ENCODE data around the gene SLFN14.

SLFN14 gene

DNA sequence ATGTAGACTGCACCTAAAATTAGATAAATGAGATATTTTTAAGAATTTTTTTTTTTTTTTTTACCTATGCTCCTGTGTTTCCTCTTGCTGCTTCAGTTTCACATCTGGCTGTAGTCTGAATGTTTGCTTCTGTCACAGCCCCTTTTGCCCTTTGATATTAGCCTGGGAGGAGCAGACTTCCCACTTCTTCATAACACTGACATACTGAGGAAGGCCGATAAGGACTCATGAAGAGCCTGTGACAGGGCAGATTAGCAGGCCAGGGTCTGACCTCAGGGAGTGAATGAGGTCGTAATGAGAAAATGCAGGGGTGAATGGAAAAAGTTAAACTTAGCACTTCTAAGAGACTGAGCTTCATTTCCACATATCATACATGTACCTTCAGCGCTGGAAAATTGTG lies at the start of gene SLFN14:
Gene SLFN14 (minus strand): TSS at position 117 of the 400 bp plus-strand sequence. CDS start 2,757 bp downstream, outside the sequence.
- Histone ChIP-seq H3K4me2 (ENCODE audit: insufficient read depth, low read length) (no peak within 1 kb of the TSS), H4K20me1 (ENCODE audit: insufficient read depth, low read length) (no peaks in the 10 kb centered on the region), H3K27me3 (ENCODE audit: insufficient read depth, low read length, poor library complexity) (peaks cover 5% of the 10 kb centered on the region), H3K4me1 (ENCODE audit: insufficient read depth, low read length) (no peaks in the 10 kb centered on the region), H3K27ac (ENCODE audit: low read length) (no peak within 1 kb of the TSS), H3K79me2 (ENCODE audit: insufficient read depth, low read length) (no peaks in the 10 kb centered on the region), H3K9me3 (ENCODE audit: insufficient read depth, low read length, severe bottlenecking) (no peaks in the 10 kb centered on the region), H3K4me3 (ENCODE audit: low read depth in 1 of 2, low read length in 2 of 2) (no peak within 1 kb of the TSS), H3K9ac (ENCODE audit: low read depth, low read length) (no peak within 1 kb of the TSS), H3K36me3 (ENCODE audit: insufficient read depth, low read length) (no peaks in the 10 kb centered on the region), H2AFZ (ENCODE audit: low read depth, low read length) (no peak within 1 kb of the TSS)
- DNase-seq (no peak), ATAC-seq (ENCODE audit: insufficient read depth, low read depth) (no peak)
- TF ChIP-seq EZH2 (IDR thresholded peaks at IDR 0.05; ENCODE audit: borderline replicate concordance, low read depth, low read length, severe bottlenecking), result no peak

DNA sequence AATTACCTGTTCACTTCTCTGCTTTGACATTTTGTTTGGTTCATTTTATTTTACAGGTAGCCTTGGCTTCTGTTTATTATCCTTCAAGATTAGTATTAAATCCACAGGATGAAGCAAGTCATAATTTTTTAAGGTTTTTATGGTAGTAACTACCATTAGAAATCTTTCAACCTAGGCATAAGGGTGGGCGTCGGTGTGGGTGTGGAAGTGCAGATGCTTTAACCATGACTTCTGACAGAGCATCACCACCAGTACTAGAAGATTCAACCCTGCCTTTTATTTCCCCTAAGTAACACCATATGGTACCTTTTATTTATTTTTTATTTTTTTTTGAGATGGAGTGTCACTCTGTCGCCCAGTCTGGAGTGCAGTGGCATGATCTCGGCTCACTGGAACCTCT lies 49.2 kb upstream of the SLFN14 start:
- Histone ChIP-seq H4K20me1 (ENCODE audit: insufficient read depth, low read length) (no peaks in the 10 kb centered on the region), H3K79me2 (ENCODE audit: insufficient read depth, low read length) (no peaks in the 10 kb centered on the region), H3K4me2 (ENCODE audit: insufficient read depth, low read length) (no peak overlapping the region), H3K27ac (ENCODE audit: low read length) (no peak overlapping the region), H3K4me1 (ENCODE audit: insufficient read depth, low read length) (no peaks in the 10 kb centered on the region), H3K4me3 (ENCODE audit: low read depth in 1 of 2, low read length in 2 of 2) (no peak overlapping the region), H3K9ac (ENCODE audit: low read depth, low read length) (no peak overlapping the region), H3K9me3 (ENCODE audit: insufficient read depth, low read length, severe bottlenecking) (no peaks in the 10 kb centered on the region), H2AFZ (ENCODE audit: low read depth, low read length) (no peak overlapping the region), H3K36me3 (ENCODE audit: insufficient read depth, low read length) (peaks cover 83% of the 10 kb centered on the region), H3K27me3 (ENCODE audit: insufficient read depth, low read length, poor library complexity) (no peaks in the 10 kb centered on the region)
- ATAC-seq (ENCODE audit: insufficient read depth, low read depth), result no peak
- TF ChIP-seq, protein P1, sequence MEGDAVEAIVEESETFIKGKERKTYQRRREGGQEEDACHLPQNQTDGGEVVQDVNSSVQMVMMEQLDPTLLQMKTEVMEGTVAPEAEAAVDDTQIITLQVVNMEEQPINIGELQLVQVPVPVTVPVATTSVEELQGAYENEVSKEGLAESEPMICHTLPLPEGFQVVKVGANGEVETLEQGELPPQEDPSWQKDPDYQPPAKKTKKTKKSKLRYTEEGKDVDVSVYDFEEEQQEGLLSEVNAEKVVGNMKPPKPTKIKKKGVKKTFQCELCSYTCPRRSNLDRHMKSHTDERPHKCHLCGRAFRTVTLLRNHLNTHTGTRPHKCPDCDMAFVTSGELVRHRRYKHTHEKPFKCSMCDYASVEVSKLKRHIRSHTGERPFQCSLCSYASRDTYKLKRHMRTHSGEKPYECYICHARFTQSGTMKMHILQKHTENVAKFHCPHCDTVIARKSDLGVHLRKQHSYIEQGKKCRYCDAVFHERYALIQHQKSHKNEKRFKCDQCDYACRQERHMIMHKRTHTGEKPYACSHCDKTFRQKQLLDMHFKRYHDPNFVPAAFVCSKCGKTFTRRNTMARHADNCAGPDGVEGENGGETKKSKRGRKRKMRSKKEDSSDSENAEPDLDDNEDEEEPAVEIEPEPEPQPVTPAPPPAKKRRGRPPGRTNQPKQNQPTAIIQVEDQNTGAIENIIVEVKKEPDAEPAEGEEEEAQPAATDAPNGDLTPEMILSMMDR (IDR thresholded peaks at IDR 0.05; ENCODE audit: borderline replicate concordance, extremely low read depth, low read length, poor library complexity, severe bottlenecking), result no peak
- TF ChIP-seq EZH2 (IDR thresholded peaks at IDR 0.05; ENCODE audit: borderline replicate concordance, low read depth, low read length, severe bottlenecking), result no peak
- no peak for DNase-seq

DNA sequence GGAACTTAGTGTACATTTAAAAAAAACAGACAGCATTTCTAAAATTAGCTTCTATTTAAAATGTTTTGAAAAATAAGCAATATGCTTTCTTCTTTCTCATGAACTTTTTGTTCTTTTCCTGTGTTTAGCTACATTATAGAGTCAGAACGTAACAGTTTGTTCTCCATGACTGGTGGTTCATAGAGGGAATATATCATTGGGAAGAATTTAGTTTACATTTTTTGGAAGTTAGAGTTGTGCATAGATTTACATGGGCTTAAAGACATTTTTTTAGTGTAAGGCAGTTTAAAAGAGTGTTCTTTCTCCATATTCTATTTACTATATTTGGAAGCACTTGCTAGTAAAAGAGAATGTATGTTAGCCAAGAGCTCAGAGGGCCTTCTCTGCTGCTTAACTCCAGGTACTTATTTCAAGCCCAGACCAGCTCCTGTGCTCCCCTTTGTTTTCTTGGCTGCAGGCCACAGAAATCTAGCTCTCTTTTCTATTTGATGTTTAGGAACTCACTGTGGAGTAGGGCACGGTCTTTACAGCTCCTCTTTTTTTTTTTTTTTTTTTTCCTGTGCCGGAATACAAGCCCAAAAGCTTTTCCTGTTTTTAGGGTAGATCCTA lies 46.7 kb upstream of the SLFN14 start:
- Histone ChIP-seq H3K9ac (ENCODE audit: low read depth, low read length) (no peak overlapping the region), H2AFZ (ENCODE audit: low read depth, low read length) (no peak overlapping the region), H3K9me3 (ENCODE audit: insufficient read depth, low read length, severe bottlenecking) (no peaks in the 10 kb centered on the region), H3K79me2 (ENCODE audit: insufficient read depth, low read length) (no peaks in the 10 kb centered on the region), H3K4me1 (ENCODE audit: insufficient read depth, low read length) (no peaks in the 10 kb centered on the region), H3K4me2 (ENCODE audit: insufficient read depth, low read length) (no peak overlapping the region), H3K36me3 (ENCODE audit: insufficient read depth, low read length) (peaks cover 74% of the 10 kb centered on the region), H3K27ac (ENCODE audit: low read length) (no peak overlapping the region), H4K20me1 (ENCODE audit: insufficient read depth, low read length) (no peaks in the 10 kb centered on the region), H3K4me3 (ENCODE audit: low read depth in 1 of 2, low read length in 2 of 2) (no peak overlapping the region), H3K27me3 (ENCODE audit: insufficient read depth, low read length, poor library complexity) (no peaks in the 10 kb centered on the region)
- ATAC-seq (ENCODE audit: insufficient read depth, low read depth) (no peak), DNase-seq (no peak)
- no peak for TF ChIP-seq EZH2 (IDR thresholded peaks at IDR 0.05; ENCODE audit: borderline replicate concordance, low read depth, low read length, severe bottlenecking)
- TF ChIP-seq, protein P1 (IDR thresholded peaks at IDR 0.05; ENCODE audit: borderline replicate concordance, extremely low read depth, low read length, poor library complexity, severe bottlenecking), result no peak

DNA sequence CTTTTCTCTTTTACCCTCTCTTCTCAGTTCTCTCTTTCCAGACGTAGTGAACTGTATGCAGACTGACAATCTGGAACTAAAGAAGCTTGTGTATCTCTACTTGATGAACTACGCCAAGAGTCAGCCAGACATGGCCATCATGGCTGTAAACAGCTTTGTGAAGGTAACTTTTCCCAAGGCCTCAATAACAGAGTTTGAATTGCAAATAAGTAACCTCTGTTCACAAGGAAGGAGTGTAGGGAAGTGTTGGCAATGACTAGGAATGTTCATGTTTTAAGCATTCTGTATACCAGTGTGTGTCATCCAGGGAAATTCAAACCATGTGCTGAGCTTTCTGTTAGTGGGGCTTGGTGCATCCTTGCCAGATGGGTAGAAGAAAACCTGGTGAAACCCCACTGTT lies 45.1 kb upstream of the SLFN14 start:
- Histone ChIP-seq H3K9me3 (ENCODE audit: insufficient read depth, low read length, severe bottlenecking) (no peaks in the 10 kb centered on the region), H3K9ac (ENCODE audit: low read depth, low read length) (no peak overlapping the region), H3K4me1 (ENCODE audit: insufficient read depth, low read length) (no peaks in the 10 kb centered on the region), H3K79me2 (ENCODE audit: insufficient read depth, low read length) (no peaks in the 10 kb centered on the region), H3K4me3 (ENCODE audit: low read depth in 1 of 2, low read length in 2 of 2) (no peak overlapping the region), H2AFZ (ENCODE audit: low read depth, low read length) (no peak overlapping the region), H3K27me3 (ENCODE audit: insufficient read depth, low read length, poor library complexity) (no peaks in the 10 kb centered on the region), H3K4me2 (ENCODE audit: insufficient read depth, low read length) (no peak overlapping the region), H3K36me3 (ENCODE audit: insufficient read depth, low read length) (peaks cover 78% of the 10 kb centered on the region), H3K27ac (ENCODE audit: low read length) (no peak overlapping the region), H4K20me1 (ENCODE audit: insufficient read depth, low read length) (no peaks in the 10 kb centered on the region)
- no peak for DNase-seq
- no peak for ATAC-seq (ENCODE audit: insufficient read depth, low read depth)
- TF ChIP-seq, protein P1 (IDR thresholded peaks at IDR 0.05; ENCODE audit: borderline replicate concordance, extremely low read depth, low read length, poor library complexity, severe bottlenecking), result no peak
- no peak for TF ChIP-seq EZH2 (IDR thresholded peaks at IDR 0.05; ENCODE audit: borderline replicate concordance, low read depth, low read length, severe bottlenecking)
